ENCODE measurements around the gene SYT7.

GRCh38 chr11:61625525-61625924 lies 44.6 kb upstream of the SYT7 start:
- TF ChIP-seq CTCF (IDR thresholded peaks at IDR 0.05; ENCODE audit: low read length): no peak
- no peak for TF ChIP-seq EZH2 (optimal IDR thresholded peaks at IDR 0.05; ENCODE audit: low read depth, low read length)
- TF ChIP-seq EZH2phosphoT487 (IDR thresholded peaks at IDR 0.05; ENCODE audit: low read length): no peak

All from MM.1S (cell line).